NB4 (cell line): ENCODE results near the gene PTPRK.

Experiments
- DNase-seq: peaks from one replicate; pipeline ENCODE4 v3.0.0; 2010; ENCODE audit warnings: low read depth
- H3K4me3 ChIP-seq: one replicate; pipeline ENCODE4 v1.5.1; 2011; ENCODE audit warnings: mild to moderate bottlenecking, low read depth, low read length, moderate library complexity
- MYC ChIP-seq: IDR thresholded peaks from 2 replicates; pipeline ENCODE4 v1.6.1; 2011; ENCODE audit warnings: low read depth, low read length
- POLR2A ChIP-seq: IDR thresholded peaks from 2 replicates; pipeline ENCODE4 v1.6.1; 2011; ENCODE audit warnings: mild to moderate bottlenecking; ENCODE audit not compliant: insufficient read length; ENCODE audit errors: extremely low read depth
- TF ChIP-seq, protein P1 (sequence below): IDR thresholded peaks from 2 replicates; pipeline ENCODE4 v1.6.1; 2011; ENCODE audit warnings: low read depth, low read length
- TF ChIP-seq, protein P2 (sequence below): IDR thresholded peaks from one replicate; pipeline ENCODE4 v1.5.1; 2012; ENCODE audit warnings: low read depth, low read length

Gene PTPRK

DNA sequence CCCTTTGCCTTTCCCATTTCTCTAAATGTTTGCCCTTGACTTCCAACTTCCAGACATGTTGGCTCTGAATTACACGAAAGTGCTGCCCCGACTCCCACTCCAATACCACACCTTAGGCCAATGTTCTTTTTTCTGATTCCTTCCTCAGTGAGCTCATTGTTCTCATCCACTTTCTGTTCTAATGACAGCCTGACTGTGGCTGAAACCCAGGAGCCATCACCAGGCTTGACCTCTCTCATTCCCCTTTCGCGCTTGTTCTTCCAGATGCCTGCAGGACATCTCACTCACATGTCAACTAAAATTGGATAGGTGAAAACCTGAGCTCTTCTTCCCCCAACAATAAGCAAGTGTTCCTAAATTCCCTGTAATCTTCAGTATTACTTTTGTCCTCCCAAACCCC is 40.4 kb downstream of the PTPRK start:
- H3K4me3 ChIP-seq, result no peak overlapping the region
- no peak for TF ChIP-seq MYC
- TF ChIP-seq POLR2A, result no peak
- TF ChIP-seq, protein P1, sequence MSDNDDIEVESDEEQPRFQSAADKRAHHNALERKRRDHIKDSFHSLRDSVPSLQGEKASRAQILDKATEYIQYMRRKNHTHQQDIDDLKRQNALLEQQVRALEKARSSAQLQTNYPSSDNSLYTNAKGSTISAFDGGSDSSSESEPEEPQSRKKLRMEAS, result no peak
- TF ChIP-seq, protein P2, sequence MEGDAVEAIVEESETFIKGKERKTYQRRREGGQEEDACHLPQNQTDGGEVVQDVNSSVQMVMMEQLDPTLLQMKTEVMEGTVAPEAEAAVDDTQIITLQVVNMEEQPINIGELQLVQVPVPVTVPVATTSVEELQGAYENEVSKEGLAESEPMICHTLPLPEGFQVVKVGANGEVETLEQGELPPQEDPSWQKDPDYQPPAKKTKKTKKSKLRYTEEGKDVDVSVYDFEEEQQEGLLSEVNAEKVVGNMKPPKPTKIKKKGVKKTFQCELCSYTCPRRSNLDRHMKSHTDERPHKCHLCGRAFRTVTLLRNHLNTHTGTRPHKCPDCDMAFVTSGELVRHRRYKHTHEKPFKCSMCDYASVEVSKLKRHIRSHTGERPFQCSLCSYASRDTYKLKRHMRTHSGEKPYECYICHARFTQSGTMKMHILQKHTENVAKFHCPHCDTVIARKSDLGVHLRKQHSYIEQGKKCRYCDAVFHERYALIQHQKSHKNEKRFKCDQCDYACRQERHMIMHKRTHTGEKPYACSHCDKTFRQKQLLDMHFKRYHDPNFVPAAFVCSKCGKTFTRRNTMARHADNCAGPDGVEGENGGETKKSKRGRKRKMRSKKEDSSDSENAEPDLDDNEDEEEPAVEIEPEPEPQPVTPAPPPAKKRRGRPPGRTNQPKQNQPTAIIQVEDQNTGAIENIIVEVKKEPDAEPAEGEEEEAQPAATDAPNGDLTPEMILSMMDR, result no peak
- no peak for DNase-seq

DNA sequence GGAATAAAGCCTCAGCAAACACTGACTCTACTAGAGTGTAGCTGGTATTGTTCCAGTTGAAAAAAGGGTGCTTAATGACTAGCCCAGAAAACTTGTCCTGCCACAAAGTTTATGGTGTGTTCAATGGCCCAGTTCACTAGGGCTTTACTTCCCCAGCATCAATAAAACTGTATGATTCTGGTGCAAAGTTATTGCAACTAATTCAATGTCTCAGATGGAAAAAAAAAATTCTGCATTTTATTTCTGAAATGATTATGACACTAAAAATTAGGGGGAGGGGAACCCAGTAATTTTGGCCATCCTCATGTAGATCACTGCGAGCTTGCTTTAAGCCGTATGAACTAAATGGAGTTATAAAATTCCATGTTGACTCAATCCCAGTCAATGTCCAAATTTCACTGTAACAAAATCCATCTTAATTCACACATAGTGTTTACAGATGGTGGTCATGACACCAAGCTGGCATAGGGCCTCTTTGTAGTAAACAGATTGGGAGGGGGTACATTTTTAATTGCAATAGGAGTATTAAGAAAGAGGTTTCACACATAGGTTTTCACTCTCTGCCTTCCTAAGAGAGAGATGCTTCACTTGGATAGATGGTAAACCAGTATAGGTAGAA is 41.2 kb downstream of the PTPRK start:
- no peak overlapping the region for H3K4me3 ChIP-seq
- DNase-seq, result no peak
- no peak for TF ChIP-seq POLR2A
- TF ChIP-seq, protein P1, result no peak
- TF ChIP-seq, protein P2, result no peak
- TF ChIP-seq MYC, result no peak

DNA sequence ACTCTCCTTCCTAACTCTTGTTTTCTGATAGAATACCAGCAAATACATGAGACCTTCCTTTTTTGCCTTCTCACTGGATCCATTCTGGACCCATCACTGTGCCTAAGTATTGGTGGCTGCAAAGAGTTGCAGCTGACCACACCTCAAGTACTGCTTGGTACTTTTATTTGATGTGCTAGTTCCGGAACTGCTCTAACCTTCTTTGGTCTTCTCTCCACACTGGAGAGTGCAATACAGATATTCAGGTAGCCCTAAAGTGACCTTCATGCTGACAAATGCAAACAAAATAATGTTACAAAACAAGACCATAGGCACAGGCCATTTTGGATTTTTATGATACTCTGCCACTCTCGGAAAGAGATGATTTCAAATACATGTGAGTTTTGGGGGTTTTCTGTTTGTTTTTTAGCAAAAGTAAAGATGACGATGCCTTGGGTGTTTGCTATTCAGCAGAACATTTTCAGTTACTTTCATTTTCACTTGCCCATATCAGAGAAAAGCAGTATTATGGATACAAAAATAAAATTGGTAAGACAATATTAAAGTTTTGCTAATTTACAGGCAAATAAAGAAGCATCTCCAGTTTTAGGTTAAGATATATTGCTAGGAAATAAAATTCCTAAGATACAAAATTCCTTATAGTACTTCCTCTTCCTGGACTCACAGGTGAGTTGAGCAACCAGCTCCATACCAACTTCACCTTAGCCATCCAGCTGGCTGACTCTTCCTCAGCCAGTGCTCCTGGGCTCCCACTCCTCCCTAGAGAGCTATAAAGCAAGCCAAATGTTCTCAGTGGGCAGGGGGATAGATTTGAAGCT is 42.0 kb downstream of the PTPRK start:
- no peak overlapping the region for H3K4me3 ChIP-seq
- DNase-seq, result no peak
- TF ChIP-seq, protein P2, result no peak
- TF ChIP-seq POLR2A (no peak), MYC (no peak)
- TF ChIP-seq, protein P1, result no peak

DNA sequence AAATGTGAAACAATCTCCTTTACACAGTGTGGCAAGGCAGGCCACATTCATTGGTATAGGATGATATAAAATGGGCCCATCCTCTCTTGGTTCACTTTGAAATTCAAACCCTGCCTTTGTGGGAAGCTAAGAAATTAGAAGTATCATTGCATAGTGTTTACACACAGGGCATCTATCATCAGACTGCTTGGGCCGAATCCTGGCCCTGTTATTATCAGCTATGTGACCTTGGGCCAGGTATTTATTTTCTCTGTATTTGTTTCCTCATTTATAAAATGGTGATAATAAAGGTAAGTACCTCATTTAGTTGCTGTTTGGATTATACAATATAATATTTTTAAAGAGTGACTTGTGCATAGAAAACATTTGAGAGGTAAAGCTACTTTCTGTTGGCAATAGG is 45.5 kb downstream of the PTPRK start:
- TF ChIP-seq MYC, result no peak
- TF ChIP-seq POLR2A, result no peak
- TF ChIP-seq, protein P2, result no peak
- TF ChIP-seq, protein P1, result no peak
- H3K4me3 ChIP-seq, result no peak overlapping the region

DNA sequence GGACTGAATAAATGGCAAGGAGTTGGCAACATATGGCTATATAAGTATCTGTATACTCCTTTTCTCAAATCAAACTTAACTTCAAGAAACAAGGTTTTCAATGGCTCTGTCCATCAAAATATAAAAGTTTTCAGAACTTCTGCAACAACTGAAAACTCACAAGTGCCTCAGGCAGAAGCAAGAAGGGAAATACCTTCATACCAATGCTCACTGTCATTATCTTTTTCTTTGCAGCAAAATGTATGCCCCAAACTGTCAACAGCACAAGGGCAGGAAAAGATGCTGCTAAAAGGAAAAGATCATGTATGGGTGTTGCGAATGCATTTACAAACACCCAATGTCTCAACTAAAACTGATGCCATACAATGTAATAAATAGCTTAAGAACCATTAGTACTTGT is 45.9 kb downstream of the PTPRK start:
- no peak overlapping the region for H3K4me3 ChIP-seq
- TF ChIP-seq, protein P2, result no peak
- TF ChIP-seq MYC, result no peak
- TF ChIP-seq, protein P1, result no peak
- TF ChIP-seq POLR2A, result no peak

More for the DNA sequence above, 45.5 kb downstream of the PTPRK start:
- no peak for DNase-seq

More for the DNA sequence above, 45.9 kb downstream of the PTPRK start:
- no peak for DNase-seq
